IMR-90 (cell line): ENCODE results near the gene TCF7L2. TPM values are rescaled to one million over a fixed set of nuclear protein-coding genes. Genes with fewer than 3 reads are reported as not detected.

ENCODE experiments used
- ATAC-seq: fragments of 200-7000 bp; cut with Tn5 transposase; 2 replicates; pipeline ENCODE4 v1.9.1; 2020; ENCODE audit warnings: low read depth, mild to moderate bottlenecking, moderate library complexity
- BruUV-seq: library from RNA; stranded (reverse); fragments of 400-500 nt; replicated peaks from 2 replicates; lab custom pipeline; 2021; lab: Mats Ljungman, UMichigan
- CTCF ChIA-PET: fragments of 300-600 bp; formaldehyde crosslinking; extraction: SDS; loops from one replicate; lab custom pipeline; 2021; ENCODE audit warnings: antibody characterized with exemption; lab: Yijun Ruan, JAX
- POLR2A ChIA-PET: fragments of 300-600 bp; sonication (Branson Sonifier 250); formaldehyde crosslinking; loops from one replicate; lab custom pipeline; 2022; ENCODE audit warnings: antibody characterized with exemption; ENCODE audit not compliant: unreplicated experiment; lab: Charles Lee
- DNase-seq: peaks from one replicate; pipeline ENCODE4 v3.0.0; 2013
- H2AFZ ChIP-seq: replicated peaks from 2 replicates; pipeline ENCODE3; 2013; ENCODE audit warnings: low read length, mild to moderate bottlenecking; ENCODE audit not compliant: poor library complexity
- H2AK5ac ChIP-seq: 2 replicates; pipeline ENCODE4 v1.6.1; 2013; ENCODE audit warnings: low read depth, low read length, inconsistent platforms
- H2AK9ac ChIP-seq: replicated peaks from 2 replicates; pipeline ENCODE3; 2013; ENCODE audit warnings: mild to moderate bottlenecking, low read depth, low read length, moderate library complexity; ENCODE audit not compliant: poor library complexity
- H2BK120ac ChIP-seq: 2 replicates; pipeline ENCODE4 v1.6.1; 2013; ENCODE audit warnings: low read depth, low read length, inconsistent platforms
- H2BK15ac ChIP-seq: 3 replicates; pipeline ENCODE4 v1.6.1; 2013; ENCODE audit warnings: low read depth, low read length, inconsistent platforms
- H2BK20ac ChIP-seq: 2 replicates; pipeline ENCODE4 v1.6.1; 2013; ENCODE audit warnings: low read depth, mild to moderate bottlenecking, inconsistent platforms, low read length, moderate library complexity
- H2BK5ac ChIP-seq: 2 replicates; pipeline ENCODE4 v1.6.1; 2013; ENCODE audit warnings: mild to moderate bottlenecking, low read depth, low read length, inconsistent platforms; ENCODE audit not compliant: poor library complexity, severe bottlenecking
- H3K14ac ChIP-seq: replicated peaks from 2 replicates; pipeline ENCODE4 v1.6.1; 2013; ENCODE audit warnings: low read depth, low read length, inconsistent platforms
- H3K18ac ChIP-seq: 2 replicates; pipeline ENCODE4 v1.6.1; 2013; ENCODE audit warnings: low read depth, low read length, control low read depth
- H3K23ac ChIP-seq: 2 replicates; pipeline ENCODE4 v1.6.1; 2013; ENCODE audit warnings: low read depth, low read length, inconsistent platforms
- H3K27ac ChIP-seq: 2 replicates; pipeline ENCODE4 v1.5.1; 2013; ENCODE audit warnings: mild to moderate bottlenecking, control low read depth, low read length; ENCODE audit not compliant: insufficient read depth
- H3K27me3 ChIP-seq: 2 replicates; pipeline ENCODE4 v1.6.1; 2013; ENCODE audit warnings: low read length; ENCODE audit not compliant: control insufficient read depth, insufficient read depth
- H3K36me3 ChIP-seq: 2 replicates; pipeline ENCODE4 v1.6.1; 2013; ENCODE audit warnings: low read length, mixed read lengths; ENCODE audit not compliant: control insufficient read depth, insufficient read depth
- H3K4ac ChIP-seq: 2 replicates; pipeline ENCODE4 v1.6.1; 2013; ENCODE audit warnings: low read depth, low read length, inconsistent platforms
- H3K4me1 ChIP-seq: 2 replicates; pipeline ENCODE4 v1.6.1; 2013; ENCODE audit warnings: low read length, mixed read lengths; ENCODE audit not compliant: control insufficient read depth, insufficient read depth
- H3K4me2 ChIP-seq: 2 replicates; pipeline ENCODE4 v1.6.1; 2013; ENCODE audit warnings: low read depth, mild to moderate bottlenecking, control low read depth, low read length, moderate library complexity
- H3K4me3 ChIP-seq: 2 replicates; pipeline ENCODE4 v1.5.1; 2013; ENCODE audit warnings: low read depth, mild to moderate bottlenecking, control low read depth, low read length, moderate library complexity; ENCODE audit not compliant: insufficient read depth
- H3K56ac ChIP-seq: 2 replicates; pipeline ENCODE4 v1.6.1; 2013; ENCODE audit warnings: low read length, inconsistent platforms; ENCODE audit not compliant: insufficient read depth; ENCODE audit errors: extremely low read depth
- H3K79me1 ChIP-seq, 2 experiments: 2 replicates each; pipeline ENCODE4 v1.6.1; 2013; ENCODE audit warnings: low read length in 2 of 2, inconsistent platforms in 1 of 2, low read depth in 1 of 2
- H3K9ac ChIP-seq: 2 replicates; pipeline ENCODE4 v1.6.1; 2013; ENCODE audit warnings: low read depth, low read length, control low read depth
- H3K9me1 ChIP-seq: 2 replicates; pipeline ENCODE4 v1.6.1; 2013; ENCODE audit warnings: low read length, inconsistent platforms; ENCODE audit not compliant: insufficient read depth
- H3K9me3 ChIP-seq: 2 replicates; pipeline ENCODE4 v1.6.1; 2013; ENCODE audit warnings: low read length; ENCODE audit not compliant: control insufficient read depth, insufficient read depth
- H4K20me1 ChIP-seq: 2 replicates; pipeline ENCODE4 v1.6.1; 2013; ENCODE audit warnings: low read length, inconsistent platforms; ENCODE audit not compliant: insufficient read depth
- H4K5ac ChIP-seq: 2 replicates; pipeline ENCODE4 v1.6.1; 2013; ENCODE audit warnings: mild to moderate bottlenecking, low read depth, low read length, control low read depth
- H4K8ac ChIP-seq, 2 experiments: 2 replicates each; pipeline ENCODE4 v1.6.1; 2013; ENCODE audit warnings: low read depth in 2 of 2, low read length in 2 of 2, control low read depth in 1 of 2, inconsistent platforms in 1 of 2
- H4K91ac ChIP-seq: 2 replicates; pipeline ENCODE4 v1.6.1; 2013; ENCODE audit warnings: low read depth, low read length, inconsistent platforms; ENCODE audit not compliant: insufficient read depth
- BHLHE40 ChIP-seq: fragments of 150-350 bp; IDR thresholded peaks from 2 replicates; pipeline ENCODE4 v1.6.1; 2016; ENCODE audit warnings: mild to moderate bottlenecking, low read depth, low read length
- CEBPB ChIP-seq: IDR thresholded peaks from 2 replicates; pipeline ENCODE4 v1.6.1; 2012; ENCODE audit warnings: low read depth, low read length, improper control_type of control experiment
- CHD1 ChIP-seq: IDR thresholded peaks from 2 replicates; pipeline ENCODE4 v1.6.1; 2012; ENCODE audit warnings: low read depth, low read length, improper control_type of control experiment
- MAFK ChIP-seq: IDR thresholded peaks from 2 replicates; pipeline ENCODE4 v1.6.1; 2012; ENCODE audit warnings: low read depth, low read length, improper control_type of control experiment
- MAZ ChIP-seq: IDR thresholded peaks from 2 replicates; pipeline ENCODE4 v1.6.1; 2012; ENCODE audit warnings: low read depth, mild to moderate bottlenecking, low read length, improper control_type of control experiment, moderate library complexity, borderline replicate concordance
- MXI1 ChIP-seq: IDR thresholded peaks from 2 replicates; pipeline ENCODE4 v1.6.1; 2012; ENCODE audit warnings: low read depth, mild to moderate bottlenecking, low read length, moderate library complexity, borderline replicate concordance
- POLR2A ChIP-seq: IDR thresholded peaks from 2 replicates; pipeline ENCODE4 v1.6.1; 2012; ENCODE audit warnings: mild to moderate bottlenecking, low read depth, low read length
- RAD21 ChIP-seq: IDR thresholded peaks from 2 replicates; pipeline ENCODE4 v1.6.1; 2012; ENCODE audit warnings: low read length, improper control_type of control experiment
- RCOR1 ChIP-seq: IDR thresholded peaks from 2 replicates; pipeline ENCODE4 v1.6.1; 2012; ENCODE audit warnings: mild to moderate bottlenecking, low read length, improper control_type of control experiment; ENCODE audit not compliant: insufficient replicate concordance
- RFX5 ChIP-seq: IDR thresholded peaks from 2 replicates; pipeline ENCODE4 v1.8.0; 2012; ENCODE audit warnings: low read depth, mild to moderate bottlenecking, low read length, moderate library complexity
- SMC3 ChIP-seq: fragments of 150-350 bp; IDR thresholded peaks from 2 replicates; pipeline ENCODE4 v1.6.1; 2016; ENCODE audit warnings: low read depth, mild to moderate bottlenecking, antibody characterized with exemption, low read length, moderate library complexity
- WGBS, 2 experiments: methylation state at CpG; one replicate each; pipeline versions ENCODE4 v1.1.5 to v1.1.7; 2013; ENCODE audit warnings: missing lambda C conversion rate in 2 of 2; ENCODE audit not compliant: insufficient read length in 1 of 2; ENCODE audit errors: extremely low coverage in 2 of 2; 5-methylcytosine and 5-hydroxymethylcytosine counted together
- dilution Hi-C: fragments of 300-500 bp; cut with HindIII; formaldehyde crosslinking; loops from one replicate; pipeline ENCODE4 v1.14.3; 2018; ENCODE audit warnings: low sequenced_read_pairs; ENCODE audit not compliant: unreplicated experiment
- in situ Hi-C: fragments of 300-500 bp; cut with MboI; formaldehyde crosslinking; loops from 3 replicates; pipeline ENCODE4 v1.14.3; 2019; ENCODE audit warnings: low sequenced_read_pairs, inconsistent platforms, mixed read lengths
- intact Hi-C: fragments of 100-400 bp; cut with micrococcal nuclease; formaldehyde crosslinking; loops from 2 replicates; pipeline ENCODE4 v1.10.0; 2022
- polyA plus RNA-seq, 3 experiments: library from polyadenylated mRNA; depleted of rRNA; stranded (reverse); fragments of >200 nt; gene quantifications; 2 replicates each; pipeline ENCODE4 v1.2.3, GENCODE V29; 2012; ENCODE audit warnings: low replicate concordance in 1 of 3
- total RNA-seq: library from RNA; depleted of rRNA; stranded (reverse); fragments of >200 nt; gene quantifications from 2 replicates; pipeline ENCODE4 v1.2.3, GENCODE V29; 2012
- TF ChIP-seq, protein P1 (sequence below): conservative IDR thresholded peaks from 2 replicates; pipeline ENCODE4 v1.5.1; 2012; ENCODE audit warnings: mild to moderate bottlenecking, low read depth, low read length, improper control_type of control experiment
- TF ChIP-seq, protein P2 (sequence below): fragments of 150-350 bp; IDR thresholded peaks from 2 replicates; pipeline ENCODE4 v1.6.1; 2016; ENCODE audit warnings: low read depth, mild to moderate bottlenecking, low read length, moderate library complexity, borderline replicate concordance

TCF7L2 gene
- total and polyA plus RNA-seq, 2 of the 4 experiments (the other 2 are of a cell fraction): 1.3 to 12.2 TPM

DNA sequence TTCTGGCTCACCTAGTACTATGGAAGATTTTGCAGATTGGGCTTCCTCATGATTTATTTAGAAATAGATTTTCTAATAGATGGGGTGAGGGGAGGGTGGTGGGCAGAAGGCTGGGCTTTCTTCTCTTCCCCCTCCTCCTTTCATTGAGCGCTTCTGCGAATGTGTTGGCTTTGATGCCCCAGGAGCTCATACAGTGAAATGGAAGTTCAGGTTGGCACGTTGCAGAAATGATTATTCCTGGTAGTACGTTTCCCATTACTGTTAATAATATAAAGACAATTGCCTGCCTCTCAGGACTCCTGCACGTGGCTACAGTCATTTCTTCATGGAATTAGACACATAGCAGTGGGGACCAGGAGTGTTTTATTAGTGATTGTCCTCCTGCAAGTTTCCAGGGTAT, 39.8 kb downstream of the TCF7L2 start:
- no peak overlapping the region for H3K27ac ChIP-seq
- no peak overlapping the region for H3K4me2 ChIP-seq
- ATAC-seq (no peak), DNase-seq (no peak)
- no peak overlapping the region for H3K4me3 ChIP-seq
- no peak overlapping the region for H2BK5ac ChIP-seq
- no peak overlapping the region for H3K23ac ChIP-seq
- H4K5ac ChIP-seq: no peak overlapping the region
- H4K91ac ChIP-seq: no peak overlapping the region
- no peak overlapping the region for H2BK15ac ChIP-seq
- H3K4ac ChIP-seq: no peak overlapping the region
- H3K56ac ChIP-seq: no peak overlapping the region
- H4K8ac ChIP-seq: no peak overlapping the region
- H2AK5ac ChIP-seq: no peak overlapping the region
- no peak for TF ChIP-seq SMC3
- no peak for TF ChIP-seq RAD21
- TF ChIP-seq RCOR1: no peak
- TF ChIP-seq RFX5: no peak
- no peak for TF ChIP-seq MAFK
- no peak for TF ChIP-seq BHLHE40
- no peak for TF ChIP-seq CHD1
- no peak for TF ChIP-seq MXI1
- no peak for TF ChIP-seq CEBPB
- no peak for TF ChIP-seq POLR2A
- TF ChIP-seq, protein P1, sequence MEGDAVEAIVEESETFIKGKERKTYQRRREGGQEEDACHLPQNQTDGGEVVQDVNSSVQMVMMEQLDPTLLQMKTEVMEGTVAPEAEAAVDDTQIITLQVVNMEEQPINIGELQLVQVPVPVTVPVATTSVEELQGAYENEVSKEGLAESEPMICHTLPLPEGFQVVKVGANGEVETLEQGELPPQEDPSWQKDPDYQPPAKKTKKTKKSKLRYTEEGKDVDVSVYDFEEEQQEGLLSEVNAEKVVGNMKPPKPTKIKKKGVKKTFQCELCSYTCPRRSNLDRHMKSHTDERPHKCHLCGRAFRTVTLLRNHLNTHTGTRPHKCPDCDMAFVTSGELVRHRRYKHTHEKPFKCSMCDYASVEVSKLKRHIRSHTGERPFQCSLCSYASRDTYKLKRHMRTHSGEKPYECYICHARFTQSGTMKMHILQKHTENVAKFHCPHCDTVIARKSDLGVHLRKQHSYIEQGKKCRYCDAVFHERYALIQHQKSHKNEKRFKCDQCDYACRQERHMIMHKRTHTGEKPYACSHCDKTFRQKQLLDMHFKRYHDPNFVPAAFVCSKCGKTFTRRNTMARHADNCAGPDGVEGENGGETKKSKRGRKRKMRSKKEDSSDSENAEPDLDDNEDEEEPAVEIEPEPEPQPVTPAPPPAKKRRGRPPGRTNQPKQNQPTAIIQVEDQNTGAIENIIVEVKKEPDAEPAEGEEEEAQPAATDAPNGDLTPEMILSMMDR: no peak
- TF ChIP-seq, protein P2, sequence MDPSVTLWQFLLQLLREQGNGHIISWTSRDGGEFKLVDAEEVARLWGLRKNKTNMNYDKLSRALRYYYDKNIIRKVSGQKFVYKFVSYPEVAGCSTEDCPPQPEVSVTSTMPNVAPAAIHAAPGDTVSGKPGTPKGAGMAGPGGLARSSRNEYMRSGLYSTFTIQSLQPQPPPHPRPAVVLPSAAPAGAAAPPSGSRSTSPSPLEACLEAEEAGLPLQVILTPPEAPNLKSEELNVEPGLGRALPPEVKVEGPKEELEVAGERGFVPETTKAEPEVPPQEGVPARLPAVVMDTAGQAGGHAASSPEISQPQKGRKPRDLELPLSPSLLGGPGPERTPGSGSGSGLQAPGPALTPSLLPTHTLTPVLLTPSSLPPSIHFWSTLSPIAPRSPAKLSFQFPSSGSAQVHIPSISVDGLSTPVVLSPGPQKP: no peak
- TF ChIP-seq MAZ: no peak
- CTCF ChIA-PET: no interaction called here
- BruUV-seq: no TSS peak
- dilution Hi-C loops: no loop called here
- H4K20me1 ChIP-seq: peaks cover 35% of the 10 kb centered on the region
- peaks cover 9% of the 10 kb centered on the region for H3K9me1 ChIP-seq
- H3K9ac ChIP-seq: no peak overlapping the region
- peaks cover 11% of the 10 kb centered on the region for H3K4me1 ChIP-seq
- in situ Hi-C loops: no loop called here
- H2BK120ac ChIP-seq: no peak overlapping the region
- no peaks in the 10 kb centered on the region for H3K27me3 ChIP-seq
- peaks cover 10% of the 10 kb centered on the region for H3K36me3 ChIP-seq
- H3K18ac ChIP-seq: no peak overlapping the region
- WGBS, 2 experiments: no CpG with 5 or more reads among the region's 5 CpGs
- H3K79me1 ChIP-seq: peaks cover 33 to 69% of the 10 kb centered on the region in 2 experiments
- intact Hi-C loops: no loop called here
- no peaks in the 10 kb centered on the region for H3K9me3 ChIP-seq
- no peak overlapping the region for H2BK20ac ChIP-seq
- no peak overlapping the region for H2AFZ ChIP-seq
- H2AK9ac ChIP-seq: no peak overlapping the region
- H3K14ac ChIP-seq: no peak overlapping the region
- POLR2A ChIA-PET: no interaction called here
